Measurements from ENCODE around the gene C21orf58. TPM values are rescaled to one million over a fixed set of nuclear protein-coding genes. Genes with fewer than 3 reads are reported as not detected.

C21orf58 gene
- total RNA-seq, 1 donor from 2014 or later = 2.9 TPM

GRCh38 chr21:46264046-46264689 is 59.5 kb downstream of the C21orf58 start:
- H3K4me3 ChIP-seq = no peak overlapping the region
- no peaks in the 10 kb centered on the region for H3K4me1 ChIP-seq
- H3K27ac ChIP-seq = no peak overlapping the region
- H3K27me3 ChIP-seq = no peaks in the 10 kb centered on the region
- DNase-seq (ENCODE audit: extremely low spot score in 2 of 2) = no peak
- H3K36me3 ChIP-seq = peaks cover 3 to 83% of the 10 kb centered on the region in 2 donors
- intact Hi-C loops (cut with DNase I) = no loop called here
- no peak for TF ChIP-seq CTCF (IDR thresholded peaks at IDR 0.05)
- TF ChIP-seq POLR2AphosphoS5 (IDR thresholded peaks at IDR 0.05; ENCODE audit: insufficient read depth in 1 of 2, low read depth in 1 of 2) = no peak
- TF ChIP-seq POLR2A (IDR thresholded peaks at IDR 0.05) = no peak
- H3K9me3 ChIP-seq = no peaks in the 10 kb centered on the region

GRCh38 chr21:46256501-46256994 is 67.1 kb downstream of the C21orf58 start:
- no peak for DNase-seq (ENCODE audit: extremely low spot score in 2 of 2)
- intact Hi-C loops (cut with DNase I) = no loop called here
- Histone ChIP-seq H3K36me3 (peaks cover 0 to 99% of the 10 kb centered on the region in 2 donors), H3K9me3 (no peaks in the 10 kb centered on the region), H3K4me1 (no peaks in the 10 kb centered on the region), H3K4me3 (no peak overlapping the region), H3K27me3 (no peaks in the 10 kb centered on the region), H3K27ac (no peak overlapping the region)
- TF ChIP-seq CTCF (IDR thresholded peaks at IDR 0.05) (no peak), POLR2A (IDR thresholded peaks at IDR 0.05) (no peak), POLR2AphosphoS5 (IDR thresholded peaks at IDR 0.05; ENCODE audit: insufficient read depth in 1 of 2, low read depth in 1 of 2) (no peak)

GRCh38 chr21:46255758-46256337 is 67.8 kb downstream of the C21orf58 start:
- DNase-seq (ENCODE audit: extremely low spot score in 2 of 2) = no peak
- H3K9me3 ChIP-seq = no peaks in the 10 kb centered on the region
- no peaks in the 10 kb centered on the region for H3K27me3 ChIP-seq
- H3K36me3 ChIP-seq = peaks cover 0 to 99% of the 10 kb centered on the region in 2 donors
- no peak overlapping the region for H3K27ac ChIP-seq
- TF ChIP-seq CTCF (IDR thresholded peaks at IDR 0.05) (no peak), POLR2A (IDR thresholded peaks at IDR 0.05) (no peak), POLR2AphosphoS5 (IDR thresholded peaks at IDR 0.05; ENCODE audit: insufficient read depth in 1 of 2, low read depth in 1 of 2) (no peak)
- intact Hi-C loops (cut with DNase I) = no loop called here
- H3K4me3 ChIP-seq = no peak overlapping the region
- no peaks in the 10 kb centered on the region for H3K4me1 ChIP-seq

- H3K4me1 ChIP-seq = no peaks in the 10 kb centered on the region
- TF ChIP-seq POLR2AphosphoS5 (IDR thresholded peaks at IDR 0.05; ENCODE audit: insufficient read depth in 1 of 2, low read depth in 1 of 2) (no peak), CTCF (IDR thresholded peaks at IDR 0.05) (no peak), POLR2A (IDR thresholded peaks at IDR 0.05) (no peak)
- peaks cover 0 to 99% of the 10 kb centered on the region in 2 donors for H3K36me3 ChIP-seq
- no peak overlapping the region for H3K4me3 ChIP-seq
- intact Hi-C loops (cut with DNase I) = no loop called here
- H3K9me3 ChIP-seq = no peaks in the 10 kb centered on the region
- H3K27ac ChIP-seq = no peak overlapping the region
- DNase-seq (ENCODE audit: extremely low spot score in 2 of 2) = no peak
- H3K27me3 ChIP-seq = no peaks in the 10 kb centered on the region
Measured at GRCh38 chr21:46255166-46255565, 68.5 kb downstream of the C21orf58 start.
